ENCODE measurements around the gene ERI3.

ERI3 gene

DNA sequence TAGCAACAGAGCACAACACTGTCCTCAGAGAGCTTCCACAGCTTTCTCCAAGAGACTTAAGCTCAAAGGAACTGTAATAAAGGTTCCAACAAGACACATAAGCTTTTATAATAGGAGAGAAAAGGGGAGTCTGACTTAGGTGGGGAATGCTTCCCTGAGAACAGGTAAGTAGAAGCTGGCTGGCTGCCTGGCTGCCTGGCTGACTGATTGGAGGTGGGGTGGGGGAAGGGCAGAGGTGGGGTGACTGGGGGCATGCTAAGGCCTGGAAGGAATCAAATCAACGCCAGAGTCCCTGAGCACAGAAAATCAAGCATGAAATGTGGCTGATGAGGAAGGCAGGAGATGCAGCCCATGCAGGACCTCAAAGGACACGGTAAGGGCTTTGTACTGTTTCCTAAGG, 96.0 kb downstream of the ERI3 start:
- DNase-seq: no peak

DNA sequence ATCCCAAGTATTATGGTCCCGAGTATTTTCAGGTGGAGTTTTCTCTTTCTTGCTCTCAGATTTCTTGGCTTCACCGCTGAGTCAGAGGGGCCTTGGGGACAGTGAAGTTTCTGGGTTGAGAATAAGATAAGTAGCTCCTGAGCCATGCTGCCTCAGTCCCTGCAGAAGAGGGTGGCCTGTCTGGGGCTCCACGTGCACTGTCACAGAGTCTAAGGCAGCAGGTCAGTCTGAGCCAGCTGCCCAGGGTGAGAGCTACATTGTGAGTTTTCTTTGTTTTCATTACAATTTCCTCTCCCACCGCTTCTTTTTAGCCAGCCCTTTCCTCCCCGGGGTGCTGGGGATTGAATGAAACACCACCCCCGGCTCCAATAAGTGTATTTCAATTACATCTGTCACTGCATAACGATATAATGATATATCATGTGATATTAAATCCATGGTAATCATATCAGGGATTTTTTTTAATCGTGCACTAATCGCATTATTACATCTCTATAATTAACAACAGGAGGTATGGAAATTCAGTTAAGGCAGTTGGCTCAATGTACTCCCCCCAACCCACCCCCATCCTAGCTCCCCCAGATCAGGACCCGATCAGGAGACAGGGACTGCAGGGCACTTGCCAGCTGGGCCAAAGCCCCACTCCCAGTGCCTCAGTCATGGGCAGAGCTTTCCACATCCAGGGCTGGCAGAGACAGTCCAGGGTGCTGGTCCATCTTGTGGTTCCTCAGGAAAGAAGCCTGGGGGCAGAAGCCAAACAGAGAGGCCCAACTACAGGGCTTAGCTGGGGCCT, 98.1 kb downstream of the ERI3 start:
- DNase-seq: no peak

DNA sequence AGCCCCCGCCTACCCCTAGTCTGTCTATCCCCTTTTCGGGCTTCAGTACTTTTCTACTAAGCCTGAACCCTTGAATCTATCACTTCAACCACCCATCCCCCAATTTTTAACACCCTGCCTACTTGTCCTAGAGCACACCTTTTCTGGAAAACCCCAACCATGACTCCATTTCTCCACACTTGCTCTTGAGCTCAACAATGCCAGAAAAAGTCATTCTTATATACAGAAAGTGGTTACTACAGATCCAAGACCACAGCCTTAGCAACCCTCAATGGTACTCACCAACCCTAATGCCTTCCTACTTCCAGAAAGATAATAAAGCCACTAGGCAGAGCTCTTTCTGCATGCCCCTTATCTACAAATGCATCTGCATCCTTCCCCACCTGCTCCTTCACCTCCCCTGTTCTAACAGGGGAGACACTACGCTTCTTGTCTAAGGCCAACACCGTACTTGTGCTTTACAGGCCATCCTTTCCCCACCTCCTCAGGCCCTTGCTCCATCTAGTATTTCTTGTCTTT, 100.6 kb downstream of the ERI3 start:
- DNase-seq: no peak

DNA sequence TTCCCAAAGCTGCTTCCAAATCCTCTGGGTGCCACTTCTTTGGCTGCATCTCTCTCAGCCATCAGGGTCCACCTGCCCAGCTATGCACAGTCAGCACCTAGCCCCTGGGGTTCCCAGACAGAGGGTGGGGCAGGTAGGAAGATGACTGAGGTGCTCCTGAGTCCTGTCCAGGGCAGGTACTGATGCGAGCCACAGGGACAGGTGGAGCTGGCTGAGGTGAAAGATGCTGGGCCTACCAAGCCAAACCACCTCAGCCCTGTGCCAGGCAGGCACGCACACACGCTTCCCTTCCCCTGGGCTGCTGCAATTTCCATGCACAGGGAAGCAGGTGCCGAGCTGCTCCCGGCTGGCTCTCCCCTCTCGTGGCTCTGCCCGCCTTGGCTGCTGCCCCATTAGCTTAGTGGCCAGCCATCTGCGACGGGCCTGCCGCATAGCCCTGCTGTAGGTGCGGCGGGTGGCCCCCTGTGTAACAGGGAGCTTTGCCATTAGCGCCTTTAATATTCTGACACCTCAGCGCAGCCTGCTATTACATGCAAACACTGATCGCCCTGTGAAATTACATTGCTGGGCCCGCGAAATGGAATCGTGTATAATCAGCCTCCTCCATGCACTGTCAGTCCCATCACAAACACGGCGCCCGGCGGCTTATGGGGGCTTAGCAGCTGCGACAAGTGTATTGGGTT, 102.9 kb downstream of the ERI3 start:
- no peak for DNase-seq

DNA sequence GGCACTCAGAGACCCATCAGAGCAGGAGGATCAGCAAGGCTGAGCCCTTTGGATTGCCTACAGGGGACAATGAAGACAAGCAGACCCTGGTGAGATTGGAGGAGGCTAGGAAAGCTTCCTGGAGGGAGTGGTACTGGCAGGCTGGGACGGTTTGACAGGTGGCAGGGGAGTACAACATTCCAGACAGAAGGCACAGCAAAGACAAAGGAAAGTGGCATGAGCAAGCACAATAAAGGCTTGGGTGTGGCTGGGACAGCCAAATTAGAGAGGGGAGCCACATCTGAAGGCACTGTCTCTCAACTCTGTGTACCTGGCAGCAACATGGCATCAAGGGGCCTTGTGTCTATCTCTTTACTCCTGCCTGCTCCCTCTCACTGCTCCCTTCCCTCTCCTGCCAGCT, 103.6 kb downstream of the ERI3 start:
- DNase-seq: no peak

DNA sequence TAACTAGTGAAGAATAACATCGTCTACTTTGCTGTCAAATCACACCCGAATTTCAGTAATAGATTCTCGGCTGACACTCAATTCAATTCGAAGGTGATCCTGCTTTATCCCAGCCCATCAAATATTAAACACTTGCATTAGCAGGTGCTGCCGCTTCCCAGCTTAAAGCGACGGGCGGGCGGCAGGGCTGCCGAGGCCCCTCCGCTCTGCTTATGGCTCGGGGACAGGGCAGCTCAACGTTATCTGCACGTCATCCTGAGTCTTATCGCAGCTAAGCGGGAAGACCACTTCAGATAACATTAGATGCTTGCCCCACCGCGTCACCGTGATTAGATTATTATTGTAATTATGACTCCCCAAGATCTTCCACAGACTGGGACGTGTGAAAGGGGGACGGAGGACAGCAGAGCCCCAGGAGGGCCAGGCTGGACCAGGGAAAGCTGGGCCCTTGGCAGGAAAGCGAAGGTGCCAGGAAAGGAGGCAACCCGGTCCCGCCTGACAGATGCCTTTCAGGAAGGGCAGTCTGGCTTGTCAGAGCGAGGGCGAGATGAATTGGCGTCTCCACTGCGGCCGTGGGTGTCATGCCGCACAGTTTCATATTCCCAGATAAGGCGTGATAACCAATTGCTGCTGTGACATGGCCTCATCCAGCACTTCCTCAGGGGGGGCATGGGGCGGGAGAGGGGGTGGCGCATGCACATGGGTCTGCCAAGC, 104.8 kb downstream of the ERI3 start:
- no peak for DNase-seq

DNA sequence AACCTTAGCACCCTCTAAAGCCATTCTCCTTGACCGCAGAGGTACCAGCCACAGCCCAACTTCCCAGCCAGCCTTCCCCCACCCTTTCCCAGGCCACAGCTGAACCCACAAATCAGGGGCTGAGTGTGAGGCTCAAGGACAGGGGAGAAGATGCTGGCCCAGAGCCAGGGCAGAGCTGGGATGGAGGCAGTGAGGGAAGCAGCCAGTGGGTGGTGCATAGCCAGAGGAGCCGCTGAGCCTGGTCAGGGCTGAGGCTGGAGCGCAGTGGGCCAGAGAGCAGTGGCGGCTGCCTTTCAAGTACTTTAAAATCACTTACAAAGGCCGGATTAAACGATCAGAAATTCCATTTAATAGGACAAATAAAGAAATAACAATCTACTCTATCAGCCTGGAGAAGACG, 105.5 kb downstream of the ERI3 start:
- DNase-seq: no peak

DNA sequence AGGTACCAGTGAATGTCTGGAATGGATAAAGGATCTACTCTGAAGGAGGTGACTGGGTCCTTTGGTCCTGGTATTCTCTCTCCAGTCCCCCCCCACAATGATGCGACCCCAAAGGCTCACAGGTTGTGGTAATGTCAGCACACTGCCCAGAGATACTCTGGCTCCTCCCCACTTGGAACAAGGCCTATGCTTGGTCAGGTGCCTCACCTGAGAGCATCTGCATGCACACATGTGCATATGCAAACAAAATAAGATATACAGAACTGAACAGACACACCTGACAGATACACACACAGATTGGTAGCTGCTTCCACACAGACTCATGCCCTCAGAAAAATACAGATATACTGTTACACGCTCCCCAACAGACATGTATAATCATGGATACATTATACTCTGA, 108.3 kb downstream of the ERI3 start:
- no peak for DNase-seq

DNA sequence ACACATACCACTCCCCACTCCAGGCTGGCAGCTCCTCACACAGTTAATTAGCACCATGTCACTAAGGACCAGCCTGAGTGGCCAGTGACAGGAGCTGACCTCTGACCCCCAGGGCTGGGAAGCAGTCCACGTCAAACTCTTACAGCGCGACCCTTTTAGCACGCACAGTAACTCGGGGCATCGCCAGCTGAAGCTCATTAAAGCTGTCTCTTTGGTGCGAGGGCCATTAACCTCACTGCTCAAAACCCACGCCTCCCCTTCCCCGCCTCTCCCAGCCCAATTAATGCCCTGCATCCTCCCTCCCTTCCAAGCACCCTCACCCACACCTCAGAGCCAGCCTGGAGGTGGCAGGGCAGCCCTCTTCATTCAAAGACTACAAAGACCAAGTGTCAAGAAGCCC, 110.1 kb downstream of the ERI3 start:
- DNase-seq: no peak

DNA sequence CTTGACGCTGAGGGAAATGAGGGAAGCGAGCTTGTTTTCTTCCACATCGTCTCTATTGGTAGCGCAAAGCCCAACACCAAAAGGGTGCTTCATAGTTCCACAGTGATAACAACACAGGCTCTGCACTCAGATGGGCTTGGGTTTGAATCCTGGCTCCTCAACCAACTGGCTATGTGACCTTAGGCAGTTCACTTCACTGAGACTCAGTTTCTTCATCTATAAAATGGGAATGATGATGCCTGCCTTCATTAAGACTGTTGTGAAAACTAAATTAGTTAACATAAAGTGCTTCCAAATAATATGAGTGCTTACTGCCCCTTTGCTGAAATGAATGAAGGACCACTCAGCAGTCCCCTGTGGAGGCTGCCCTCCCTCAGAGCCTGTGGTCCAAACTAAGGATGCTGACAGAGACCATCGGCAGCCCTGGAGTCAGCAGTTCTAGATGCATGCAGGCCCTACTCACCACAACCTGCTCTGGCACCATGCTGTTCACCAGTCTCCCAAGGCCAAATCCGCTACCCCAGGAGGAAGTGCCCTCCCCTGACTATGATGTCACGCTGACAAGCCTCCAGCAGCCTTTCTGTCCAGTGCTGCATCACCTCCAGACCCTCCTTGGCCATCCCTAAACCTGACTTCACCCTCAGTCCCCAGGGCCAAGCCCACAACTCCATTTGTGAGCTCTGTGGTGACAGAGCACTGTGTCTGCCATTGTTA, 111.1 kb downstream of the ERI3 start:
- no peak for DNase-seq

DNA sequence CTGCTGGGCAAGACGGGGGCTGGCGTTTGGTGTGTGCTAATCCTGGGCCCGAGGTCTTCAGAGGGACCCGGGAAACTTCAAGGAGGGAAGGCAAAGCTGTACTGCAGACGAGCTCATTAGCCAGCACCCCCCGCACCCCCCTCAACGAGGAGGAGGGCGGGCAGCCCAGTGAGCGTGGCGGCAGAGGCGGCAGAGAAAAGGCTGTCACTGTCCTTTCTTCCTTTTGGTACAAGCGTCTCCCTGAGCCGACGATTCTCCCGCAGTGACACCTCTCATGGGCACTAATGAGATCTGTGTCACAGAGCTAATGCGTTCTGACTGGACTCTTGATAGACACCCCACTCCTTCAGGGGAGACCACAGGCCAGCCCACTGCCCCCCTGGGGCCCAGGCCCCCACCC, 112.3 kb downstream of the ERI3 start:
- no peak for DNase-seq

DNA sequence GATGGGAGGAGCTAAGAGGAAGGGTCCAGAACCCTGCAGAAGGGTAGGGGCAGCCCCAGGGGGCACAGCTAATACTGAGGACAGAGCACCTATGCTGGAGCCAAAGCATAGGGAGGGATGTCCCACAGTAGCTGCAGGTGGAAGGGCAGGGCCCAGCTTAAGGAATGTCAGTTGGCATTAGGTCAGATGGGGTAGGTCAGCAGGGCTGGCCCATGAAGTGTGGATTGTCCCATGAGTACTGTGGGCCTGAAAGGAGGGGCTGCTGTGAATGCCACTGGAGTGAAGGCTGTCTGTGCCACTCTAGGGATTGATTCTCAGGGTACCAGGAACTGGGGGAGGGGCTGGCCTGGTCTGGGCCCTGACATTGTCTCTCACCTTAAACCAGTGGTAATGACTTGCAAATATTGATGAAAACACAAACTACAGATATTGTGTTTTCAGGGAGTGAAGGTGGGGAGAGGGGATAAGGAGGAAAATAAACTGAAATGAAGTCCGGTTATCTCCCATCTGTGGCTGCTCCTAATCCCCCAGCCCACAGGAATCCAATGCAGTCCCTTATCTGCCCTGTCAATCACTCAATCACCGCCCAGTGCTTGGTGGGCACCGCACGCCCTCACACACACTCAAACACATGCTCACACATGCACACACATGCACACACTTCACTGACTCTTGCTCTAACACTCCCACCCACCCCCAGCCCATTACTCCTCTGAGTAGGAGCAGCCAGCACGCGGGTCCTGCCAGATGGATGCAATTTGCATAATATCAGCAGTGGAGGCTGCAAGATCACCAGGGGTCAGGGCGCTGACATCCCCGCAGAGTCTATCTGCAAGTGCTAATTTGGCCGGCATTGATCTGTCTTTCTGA, 114.0 kb downstream of the ERI3 start:
- no peak for DNase-seq

DNA sequence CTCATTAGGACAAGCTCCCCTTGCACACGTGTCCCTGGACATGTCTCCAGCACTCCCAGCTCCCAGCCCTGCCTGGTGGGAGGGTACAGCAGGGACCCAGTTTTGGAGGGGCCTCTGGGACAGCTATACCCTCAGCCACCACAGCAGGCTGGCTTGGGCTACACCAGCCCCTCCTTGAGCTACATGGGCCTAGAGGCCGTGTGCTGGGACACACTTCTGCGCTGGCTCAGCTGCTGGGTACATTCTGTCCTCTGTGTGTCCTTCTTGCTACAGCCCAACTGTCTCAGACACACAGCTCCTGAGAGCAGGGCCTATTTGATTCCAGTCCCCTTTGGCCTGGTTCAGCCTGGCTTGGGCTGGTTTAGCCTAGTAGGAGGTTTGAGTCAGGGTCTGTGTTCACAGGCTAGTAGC, 115.1 kb downstream of the ERI3 start:
- DNase-seq: no peak

DNA sequence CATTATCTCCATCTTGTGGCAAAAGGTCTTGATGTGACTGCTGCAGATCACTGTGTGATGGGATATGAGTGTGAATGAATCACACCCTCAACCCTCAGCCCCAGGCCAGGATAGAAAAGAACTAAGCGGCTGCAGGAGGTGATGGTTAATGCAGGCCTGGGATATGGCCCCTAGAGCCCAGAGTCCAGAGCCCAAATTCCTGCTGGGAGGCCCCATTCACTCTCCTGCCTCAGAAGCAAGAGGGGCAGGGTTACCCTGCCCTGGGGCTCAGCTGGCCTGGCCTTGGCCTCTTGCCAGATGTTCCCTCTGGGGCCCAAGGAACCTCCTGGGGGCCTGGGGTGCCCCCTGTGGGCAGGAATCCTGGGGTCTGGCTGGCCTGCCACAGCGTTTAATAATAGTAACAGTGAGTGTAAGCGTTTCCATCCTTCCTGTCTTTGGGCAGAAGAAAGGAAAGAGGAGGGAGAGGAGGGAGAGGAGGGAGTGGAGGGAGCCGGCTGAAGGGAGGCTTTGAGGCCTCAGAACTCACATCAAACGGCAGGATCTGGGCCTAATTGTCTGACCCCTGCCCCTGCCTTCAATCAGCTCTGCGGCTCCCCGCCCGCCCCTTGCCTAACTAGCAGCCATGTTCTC, 115.6 kb downstream of the ERI3 start:
- DNase-seq: no peak

DNA sequence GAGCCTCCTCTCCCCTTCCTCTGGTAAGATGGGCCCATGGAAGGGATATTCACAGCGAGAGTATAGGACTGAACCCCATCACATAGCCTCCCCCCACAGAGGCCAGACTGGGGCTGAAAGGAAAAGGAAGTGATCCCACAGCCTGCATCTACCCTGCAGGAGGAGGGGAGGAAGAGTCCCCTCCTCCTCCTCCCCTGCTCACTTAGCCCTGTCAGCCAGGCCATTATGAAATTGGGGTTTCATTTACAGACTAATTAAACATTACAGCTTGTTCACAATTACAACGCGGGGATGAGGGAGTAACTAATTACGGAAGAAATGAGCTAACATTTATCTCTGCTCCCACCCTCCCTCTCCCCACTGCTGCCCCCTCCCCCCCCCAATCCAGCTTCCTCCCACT, 116.4 kb downstream of the ERI3 start:
- DNase-seq: no peak

DNA sequence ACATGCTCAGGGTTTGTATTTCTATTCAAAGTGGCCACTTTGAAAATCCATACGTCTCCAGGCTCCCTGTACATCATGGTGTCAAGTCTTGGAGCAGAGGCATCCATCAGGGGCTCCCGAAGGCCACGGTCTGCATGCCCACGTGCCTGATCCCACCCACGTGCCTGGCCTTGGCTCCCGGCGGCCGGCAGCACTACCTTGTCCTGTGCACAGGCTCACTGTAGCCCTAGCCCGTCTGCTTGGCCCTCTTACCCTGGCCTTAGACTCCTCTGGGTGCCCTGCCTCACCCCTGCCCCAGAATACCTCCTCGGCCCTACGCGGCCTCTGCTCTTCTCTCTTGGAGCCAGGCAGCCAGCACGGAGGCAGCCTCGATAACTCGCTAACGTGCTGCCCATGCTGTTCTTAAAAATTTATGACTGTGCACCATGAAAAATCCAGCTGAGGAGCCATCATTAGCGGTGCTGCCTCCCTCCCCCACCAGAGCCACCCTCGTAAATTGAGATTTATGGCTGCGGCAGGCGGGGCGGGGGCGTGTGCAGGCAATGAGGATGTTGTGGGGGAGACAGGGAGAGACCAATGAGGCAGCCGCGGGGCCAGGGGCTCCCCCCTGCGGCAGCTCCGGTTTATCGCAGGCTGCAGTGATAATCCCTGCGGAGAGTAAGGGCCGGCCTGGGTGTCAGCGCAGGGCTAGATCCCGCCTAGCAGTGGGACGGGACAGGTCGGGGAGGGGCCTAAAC, 117.2 kb downstream of the ERI3 start:
- peak; percentile 44 for DNase-seq

DNA sequence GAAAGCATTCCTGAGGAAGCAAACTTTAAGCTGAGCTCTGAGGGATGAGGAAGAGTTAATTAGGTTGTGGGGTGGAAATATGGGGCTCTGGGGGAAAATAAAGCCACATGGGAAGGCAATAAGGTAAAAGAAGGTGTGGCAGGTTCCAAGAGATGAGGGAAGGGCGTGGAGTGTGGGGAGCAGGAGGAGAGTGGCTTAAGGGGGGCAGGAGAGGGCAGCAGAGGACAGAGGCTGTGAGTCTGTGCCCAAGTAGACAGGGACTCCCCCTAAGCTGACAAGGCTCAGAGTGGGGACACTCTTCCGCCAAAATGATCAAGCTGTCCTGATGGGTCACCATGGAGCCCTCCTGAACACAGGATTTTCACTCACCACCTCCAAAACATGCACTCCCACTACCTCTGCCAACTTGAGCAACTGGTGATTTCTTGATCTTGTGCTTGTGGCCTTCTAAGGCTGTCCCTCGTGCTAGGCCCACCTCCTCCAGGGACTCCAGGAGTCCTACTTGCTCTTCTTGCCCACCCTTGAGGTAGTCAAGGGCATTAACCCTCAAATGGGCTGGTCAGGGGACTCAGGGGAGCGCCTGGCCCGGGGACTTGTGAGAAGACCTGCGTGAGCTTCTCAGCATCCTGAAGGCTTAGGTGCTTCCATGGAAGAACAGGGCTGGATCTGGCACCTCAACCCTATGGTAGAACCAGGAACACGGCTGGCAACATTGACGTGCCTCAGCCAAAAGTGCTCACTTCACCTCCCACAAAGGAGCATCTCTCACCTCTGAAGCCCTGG, 118.4 kb downstream of the ERI3 start:
- no peak for DNase-seq

DNA sequence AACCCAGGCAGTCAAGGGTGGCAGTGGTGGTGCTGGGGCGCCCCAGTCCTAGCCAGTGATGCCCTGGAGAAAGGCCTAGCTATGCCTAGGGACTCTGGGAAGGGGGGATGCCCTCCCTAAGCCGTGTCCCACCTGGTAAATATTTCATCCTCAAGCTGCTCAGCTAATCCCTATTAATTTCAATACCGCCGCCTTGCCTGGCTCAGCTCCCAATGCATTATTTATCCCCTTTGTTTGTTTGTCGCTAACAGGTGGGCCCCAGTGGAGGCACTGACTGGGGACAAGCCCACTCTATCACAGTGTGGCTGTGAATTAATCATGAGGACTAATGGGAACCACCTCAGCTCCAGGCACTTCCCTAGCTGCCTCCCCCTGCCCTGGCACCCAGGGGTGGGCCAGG, 119.2 kb downstream of the ERI3 start:
- DNase-seq: no peak

DNA sequence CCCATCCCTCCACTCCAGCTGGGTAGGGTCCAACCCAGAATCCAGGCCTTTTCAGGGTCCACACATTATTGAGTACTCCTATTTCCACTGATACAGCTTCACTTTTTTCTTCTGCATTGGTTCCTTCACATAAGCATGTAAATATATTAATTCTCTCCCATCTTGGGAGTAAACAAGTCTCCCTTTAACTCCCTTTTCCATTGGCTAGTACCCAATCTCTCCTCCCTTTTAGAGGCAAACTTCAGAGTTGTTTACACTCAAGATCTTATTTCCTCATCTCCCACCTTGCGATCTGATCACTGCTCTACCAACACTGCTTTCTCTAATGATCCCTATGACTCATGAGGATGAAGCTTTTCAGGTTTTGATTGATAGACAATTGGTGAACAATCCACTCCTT, 121.5 kb downstream of the ERI3 start:
- DNase-seq: no peak

DNA sequence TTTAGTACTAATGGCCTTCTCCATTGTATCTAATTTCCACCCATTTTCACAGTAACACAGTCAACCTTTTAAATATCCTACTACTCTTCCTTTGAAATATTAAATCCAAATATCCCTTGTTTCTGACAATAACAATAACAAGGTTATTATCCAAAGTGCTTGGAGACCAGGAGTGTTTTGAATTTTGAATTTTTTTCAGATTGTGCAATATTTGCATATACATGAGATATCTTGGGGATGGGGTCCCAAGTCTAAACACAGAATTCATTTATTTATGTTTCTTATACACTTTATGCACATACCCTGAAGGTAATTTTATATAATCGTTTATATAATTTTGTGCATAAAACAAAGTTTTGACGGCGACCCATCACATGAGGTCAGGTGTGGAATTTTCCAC, 124.3 kb downstream of the ERI3 start:
- DNase-seq: no peak

Data from activated naive CD4-positive, alpha-beta T cell treated with anti-CD3 and anti-CD28 coated beads, Interleukin-2, amount 50 U/mL, for 16 hours (primary cell).